IMR-90 (cell line): ENCODE data around the gene PMM2. TPM values are rescaled to one million over a fixed set of nuclear protein-coding genes. Genes with fewer than 3 reads are reported as not detected.

Source experiments
- ATAC-seq: fragments of 200-7000 bp; cut with Tn5 transposase; 2 replicates; pipeline ENCODE4 v1.9.1; 2020; ENCODE audit warnings: low read depth, mild to moderate bottlenecking, moderate library complexity
- BruUV-seq: library from RNA; stranded (reverse); fragments of 400-500 nt; replicated peaks from 2 replicates; lab custom pipeline; 2021; lab: Mats Ljungman, UMichigan
- CTCF ChIA-PET: fragments of 300-600 bp; formaldehyde crosslinking; extraction: SDS; loops from one replicate; lab custom pipeline; 2021; ENCODE audit warnings: antibody characterized with exemption; lab: Yijun Ruan, JAX
- POLR2A ChIA-PET: fragments of 300-600 bp; sonication (Branson Sonifier 250); formaldehyde crosslinking; loops from one replicate; lab custom pipeline; 2022; ENCODE audit warnings: antibody characterized with exemption; ENCODE audit not compliant: unreplicated experiment; lab: Charles Lee
- DNase-seq: peaks from one replicate; pipeline ENCODE4 v3.0.0; 2013
- H2AFZ ChIP-seq: replicated peaks from 2 replicates; pipeline ENCODE3; 2013; ENCODE audit warnings: low read length, mild to moderate bottlenecking; ENCODE audit not compliant: poor library complexity
- H2AK5ac ChIP-seq: 2 replicates; pipeline ENCODE4 v1.6.1; 2013; ENCODE audit warnings: low read depth, low read length, inconsistent platforms
- H2AK9ac ChIP-seq: replicated peaks from 2 replicates; pipeline ENCODE3; 2013; ENCODE audit warnings: mild to moderate bottlenecking, low read depth, low read length, moderate library complexity; ENCODE audit not compliant: poor library complexity
- H2BK120ac ChIP-seq: 2 replicates; pipeline ENCODE4 v1.6.1; 2013; ENCODE audit warnings: low read depth, low read length, inconsistent platforms
- H2BK15ac ChIP-seq: 3 replicates; pipeline ENCODE4 v1.6.1; 2013; ENCODE audit warnings: low read depth, low read length, inconsistent platforms
- H2BK20ac ChIP-seq: 2 replicates; pipeline ENCODE4 v1.6.1; 2013; ENCODE audit warnings: low read depth, mild to moderate bottlenecking, inconsistent platforms, low read length, moderate library complexity
- H2BK5ac ChIP-seq: 2 replicates; pipeline ENCODE4 v1.6.1; 2013; ENCODE audit warnings: mild to moderate bottlenecking, low read depth, low read length, inconsistent platforms; ENCODE audit not compliant: poor library complexity, severe bottlenecking
- H3K14ac ChIP-seq: replicated peaks from 2 replicates; pipeline ENCODE4 v1.6.1; 2013; ENCODE audit warnings: low read depth, low read length, inconsistent platforms
- H3K18ac ChIP-seq: 2 replicates; pipeline ENCODE4 v1.6.1; 2013; ENCODE audit warnings: low read depth, low read length, control low read depth
- H3K23ac ChIP-seq: 2 replicates; pipeline ENCODE4 v1.6.1; 2013; ENCODE audit warnings: low read depth, low read length, inconsistent platforms
- H3K27ac ChIP-seq: 2 replicates; pipeline ENCODE4 v1.5.1; 2013; ENCODE audit warnings: mild to moderate bottlenecking, control low read depth, low read length; ENCODE audit not compliant: insufficient read depth
- H3K27me3 ChIP-seq: 2 replicates; pipeline ENCODE4 v1.6.1; 2013; ENCODE audit warnings: low read length; ENCODE audit not compliant: control insufficient read depth, insufficient read depth
- H3K36me3 ChIP-seq: 2 replicates; pipeline ENCODE4 v1.6.1; 2013; ENCODE audit warnings: low read length, mixed read lengths; ENCODE audit not compliant: control insufficient read depth, insufficient read depth
- H3K4ac ChIP-seq: 2 replicates; pipeline ENCODE4 v1.6.1; 2013; ENCODE audit warnings: low read depth, low read length, inconsistent platforms
- H3K4me1 ChIP-seq: 2 replicates; pipeline ENCODE4 v1.6.1; 2013; ENCODE audit warnings: low read length, mixed read lengths; ENCODE audit not compliant: control insufficient read depth, insufficient read depth
- H3K4me2 ChIP-seq: 2 replicates; pipeline ENCODE4 v1.6.1; 2013; ENCODE audit warnings: low read depth, mild to moderate bottlenecking, control low read depth, low read length, moderate library complexity
- H3K4me3 ChIP-seq: 2 replicates; pipeline ENCODE4 v1.5.1; 2013; ENCODE audit warnings: low read depth, mild to moderate bottlenecking, control low read depth, low read length, moderate library complexity; ENCODE audit not compliant: insufficient read depth
- H3K56ac ChIP-seq: 2 replicates; pipeline ENCODE4 v1.6.1; 2013; ENCODE audit warnings: low read length, inconsistent platforms; ENCODE audit not compliant: insufficient read depth; ENCODE audit errors: extremely low read depth
- H3K79me1 ChIP-seq, 2 experiments: 2 replicates each; pipeline ENCODE4 v1.6.1; 2013; ENCODE audit warnings: low read length in 2 of 2, inconsistent platforms in 1 of 2, low read depth in 1 of 2
- H3K9ac ChIP-seq: 2 replicates; pipeline ENCODE4 v1.6.1; 2013; ENCODE audit warnings: low read depth, low read length, control low read depth
- H3K9me1 ChIP-seq: 2 replicates; pipeline ENCODE4 v1.6.1; 2013; ENCODE audit warnings: low read length, inconsistent platforms; ENCODE audit not compliant: insufficient read depth
- H3K9me3 ChIP-seq: 2 replicates; pipeline ENCODE4 v1.6.1; 2013; ENCODE audit warnings: low read length; ENCODE audit not compliant: control insufficient read depth, insufficient read depth
- H4K20me1 ChIP-seq: 2 replicates; pipeline ENCODE4 v1.6.1; 2013; ENCODE audit warnings: low read length, inconsistent platforms; ENCODE audit not compliant: insufficient read depth
- H4K5ac ChIP-seq: 2 replicates; pipeline ENCODE4 v1.6.1; 2013; ENCODE audit warnings: mild to moderate bottlenecking, low read depth, low read length, control low read depth
- H4K8ac ChIP-seq, 2 experiments: 2 replicates each; pipeline ENCODE4 v1.6.1; 2013; ENCODE audit warnings: low read depth in 2 of 2, low read length in 2 of 2, control low read depth in 1 of 2, inconsistent platforms in 1 of 2
- H4K91ac ChIP-seq: 2 replicates; pipeline ENCODE4 v1.6.1; 2013; ENCODE audit warnings: low read depth, low read length, inconsistent platforms; ENCODE audit not compliant: insufficient read depth
- BHLHE40 ChIP-seq: fragments of 150-350 bp; IDR thresholded peaks from 2 replicates; pipeline ENCODE4 v1.6.1; 2016; ENCODE audit warnings: mild to moderate bottlenecking, low read depth, low read length
- CEBPB ChIP-seq: IDR thresholded peaks from 2 replicates; pipeline ENCODE4 v1.6.1; 2012; ENCODE audit warnings: low read depth, low read length, improper control_type of control experiment
- CHD1 ChIP-seq: IDR thresholded peaks from 2 replicates; pipeline ENCODE4 v1.6.1; 2012; ENCODE audit warnings: low read depth, low read length, improper control_type of control experiment
- FOS ChIP-seq: fragments of 150-350 bp; IDR thresholded peaks from 2 replicates; pipeline ENCODE4 v1.6.1; 2016; ENCODE audit warnings: low read depth, low read length
- MAFK ChIP-seq: IDR thresholded peaks from 2 replicates; pipeline ENCODE4 v1.6.1; 2012; ENCODE audit warnings: low read depth, low read length, improper control_type of control experiment
- MXI1 ChIP-seq: IDR thresholded peaks from 2 replicates; pipeline ENCODE4 v1.6.1; 2012; ENCODE audit warnings: low read depth, mild to moderate bottlenecking, low read length, moderate library complexity, borderline replicate concordance
- NFE2L2 ChIP-seq: fragments of 150-350 bp; IDR thresholded peaks from 2 replicates; pipeline ENCODE4 v1.6.1; 2016; ENCODE audit warnings: low read depth, mild to moderate bottlenecking, low read length
- POLR2A ChIP-seq: IDR thresholded peaks from 2 replicates; pipeline ENCODE4 v1.6.1; 2012; ENCODE audit warnings: mild to moderate bottlenecking, low read depth, low read length
- RAD21 ChIP-seq: IDR thresholded peaks from 2 replicates; pipeline ENCODE4 v1.6.1; 2012; ENCODE audit warnings: low read length, improper control_type of control experiment
- RCOR1 ChIP-seq: IDR thresholded peaks from 2 replicates; pipeline ENCODE4 v1.6.1; 2012; ENCODE audit warnings: mild to moderate bottlenecking, low read length, improper control_type of control experiment; ENCODE audit not compliant: insufficient replicate concordance
- RFX5 ChIP-seq: IDR thresholded peaks from 2 replicates; pipeline ENCODE4 v1.8.0; 2012; ENCODE audit warnings: low read depth, mild to moderate bottlenecking, low read length, moderate library complexity
- WGBS, 2 experiments: methylation state at CpG; one replicate each; pipeline versions ENCODE4 v1.1.5 to v1.1.7; 2013; ENCODE audit warnings: missing lambda C conversion rate in 2 of 2; ENCODE audit not compliant: insufficient read length in 1 of 2; ENCODE audit errors: extremely low coverage in 2 of 2; 5-methylcytosine and 5-hydroxymethylcytosine counted together
- dilution Hi-C: fragments of 300-500 bp; cut with HindIII; formaldehyde crosslinking; loops from one replicate; pipeline ENCODE4 v1.14.3; 2018; ENCODE audit warnings: low sequenced_read_pairs; ENCODE audit not compliant: unreplicated experiment
- in situ Hi-C: fragments of 300-500 bp; cut with MboI; formaldehyde crosslinking; loops from 3 replicates; pipeline ENCODE4 v1.14.3; 2019; ENCODE audit warnings: low sequenced_read_pairs, inconsistent platforms, mixed read lengths
- intact Hi-C: fragments of 100-400 bp; cut with micrococcal nuclease; formaldehyde crosslinking; loops from 2 replicates; pipeline ENCODE4 v1.10.0; 2022
- polyA plus RNA-seq, 3 experiments: library from polyadenylated mRNA; depleted of rRNA; stranded (reverse); fragments of >200 nt; gene quantifications; 2 replicates each; pipeline ENCODE4 v1.2.3, GENCODE V29; 2012; ENCODE audit warnings: low replicate concordance in 1 of 3
- total RNA-seq: library from RNA; depleted of rRNA; stranded (reverse); fragments of >200 nt; gene quantifications from 2 replicates; pipeline ENCODE4 v1.2.3, GENCODE V29; 2012
- TF ChIP-seq, protein P1 (sequence below): fragments of 150-350 bp; IDR thresholded peaks from 2 replicates; pipeline ENCODE4 v1.6.1; 2017; ENCODE audit warnings: mild to moderate bottlenecking, antibody characterized with exemption, low read length, low read depth
- TF ChIP-seq, protein P2 (sequence below): fragments of 150-350 bp; IDR thresholded peaks from 2 replicates; pipeline ENCODE4 v1.6.1; 2016; ENCODE audit warnings: low read depth, mild to moderate bottlenecking, low read length, moderate library complexity, borderline replicate concordance
- TF ChIP-seq, protein P3 (sequence below): conservative IDR thresholded peaks from 2 replicates; pipeline ENCODE4 v1.5.1; 2012; ENCODE audit warnings: mild to moderate bottlenecking, low read depth, low read length, improper control_type of control experiment

The PMM2 gene
- total and polyA plus RNA-seq, 2 of the 4 experiments (the other 2 are of a cell fraction) = 25.8 to 38.9 TPM

DNA sequence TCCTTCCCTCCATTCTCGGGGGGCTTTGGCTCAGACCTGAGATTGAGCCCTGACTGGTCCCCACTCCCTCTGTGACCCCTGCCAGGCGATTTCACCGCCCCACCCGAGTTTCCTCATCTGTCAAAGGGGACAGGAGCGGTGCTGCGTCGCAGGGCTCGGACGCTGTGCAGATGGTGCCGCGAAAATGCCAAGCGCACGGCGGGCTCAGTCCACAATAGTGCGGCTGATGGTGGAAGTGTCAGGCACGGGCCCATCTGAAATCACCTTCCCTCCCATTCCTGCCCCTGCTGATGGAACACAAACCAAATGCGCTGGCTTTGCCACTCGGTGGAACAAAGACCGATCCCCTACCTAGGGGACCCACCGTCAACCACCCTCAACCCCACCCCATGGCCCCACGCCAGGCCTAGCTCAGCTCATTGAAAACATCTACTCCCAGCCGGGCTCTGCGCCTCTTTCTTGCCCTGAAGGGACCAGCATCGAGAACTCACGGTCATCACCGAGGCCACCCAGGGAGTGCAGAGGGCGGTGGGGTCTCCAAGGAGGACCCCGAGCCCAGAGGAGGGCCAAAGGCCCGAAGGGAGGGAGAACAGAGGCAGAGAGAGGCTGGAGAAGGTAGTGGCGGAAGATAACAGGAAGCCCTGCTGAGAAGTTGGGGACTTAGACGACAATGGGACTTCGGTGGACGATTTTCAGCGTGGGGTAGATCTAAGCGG, 69.7 kb downstream of the PMM2 start:
- H3K23ac ChIP-seq = peak overlapping the region; percentile 97
- ChIA-PET POLR2A (interaction anchor here (0.6 kb wide), 1 partner anchor 104 kb away, joined by 4 read pairs; no protein-coding TSS in a partner anchor), CTCF (interaction anchor here (1.7 kb wide), 1 partner anchor 141 kb away, joined by 6 read pairs; no protein-coding TSS in a partner anchor)
- H3K36me3 ChIP-seq = peaks cover 4% of the 10 kb centered on the region
- peak overlapping the region; percentile 95 for H3K4ac ChIP-seq
- H2BK5ac ChIP-seq = peak overlapping the region; percentile 66
- peaks cover 51% of the 10 kb centered on the region for H4K20me1 ChIP-seq
- no peak for DNase-seq
- peak overlapping the region; percentile 58 for H3K18ac ChIP-seq
- 1% methylated on average over 14 of the region's 35 CpGs; no CpG with 5 or more reads in 1 of the 2 experiments for WGBS, 2 experiments
- H3K9me3 ChIP-seq = no peaks in the 10 kb centered on the region
- peaks cover 11% of the 10 kb centered on the region for H3K9me1 ChIP-seq
- peak overlapping the region; percentile 88 for H2AK5ac ChIP-seq
- dilution Hi-C loops = no loop called here
- H3K4me1 ChIP-seq = peaks cover 19% of the 10 kb centered on the region
- no TSS peak for BruUV-seq
- in situ Hi-C loops = no loop called here
- H4K91ac ChIP-seq = peak overlapping the region; percentile 85
- H2AFZ ChIP-seq = peak overlapping the region; percentile 92
- peak overlapping the region; percentile 51 for H4K5ac ChIP-seq
- peaks cover 5 to 63% of the 10 kb centered on the region in 2 experiments for H3K79me1 ChIP-seq
- H3K14ac ChIP-seq = peak overlapping the region; percentile 93
- H2BK20ac ChIP-seq = no peak overlapping the region
- H2BK15ac ChIP-seq = peak overlapping the region; percentile 72; the same call in 2 of the 3 replicates
- H2BK120ac ChIP-seq = peak overlapping the region; percentile 65
- intact Hi-C loops = loop anchor here (5.0 kb wide), 1 partner anchor 70 kb away; the partner anchor contains the start of genes PMM2 and TMEM186
- H3K4me2 ChIP-seq = peak overlapping the region; percentile 91
- peak overlapping the region; percentile 98 for H2AK9ac ChIP-seq
- peak overlapping the region; percentile 71 for H3K4me3 ChIP-seq
- ATAC-seq = no peak
- H4K8ac ChIP-seq = peak overlapping the region; percentile 73 to 95
- peak overlapping the region; percentile 91 for H3K56ac ChIP-seq
- no peaks in the 10 kb centered on the region for H3K27me3 ChIP-seq
- peak overlapping the region; percentile 92 for H3K9ac ChIP-seq
- H3K27ac ChIP-seq = peak overlapping the region; percentile 90
- TF ChIP-seq RAD21 (no peak), NFE2L2 (no peak), CEBPB (no peak), CHD1 (no peak), RCOR1 (no peak), BHLHE40 (no peak), RFX5 (no peak), FOS (no peak), MXI1 (no peak), POLR2A (no peak), MAFK (no peak)
- TF ChIP-seq, protein P1, sequence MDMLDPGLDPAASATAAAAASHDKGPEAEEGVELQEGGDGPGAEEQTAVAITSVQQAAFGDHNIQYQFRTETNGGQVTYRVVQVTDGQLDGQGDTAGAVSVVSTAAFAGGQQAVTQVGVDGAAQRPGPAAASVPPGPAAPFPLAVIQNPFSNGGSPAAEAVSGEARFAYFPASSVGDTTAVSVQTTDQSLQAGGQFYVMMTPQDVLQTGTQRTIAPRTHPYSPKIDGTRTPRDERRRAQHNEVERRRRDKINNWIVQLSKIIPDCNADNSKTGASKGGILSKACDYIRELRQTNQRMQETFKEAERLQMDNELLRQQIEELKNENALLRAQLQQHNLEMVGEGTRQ = no peak
- TF ChIP-seq, protein P2, sequence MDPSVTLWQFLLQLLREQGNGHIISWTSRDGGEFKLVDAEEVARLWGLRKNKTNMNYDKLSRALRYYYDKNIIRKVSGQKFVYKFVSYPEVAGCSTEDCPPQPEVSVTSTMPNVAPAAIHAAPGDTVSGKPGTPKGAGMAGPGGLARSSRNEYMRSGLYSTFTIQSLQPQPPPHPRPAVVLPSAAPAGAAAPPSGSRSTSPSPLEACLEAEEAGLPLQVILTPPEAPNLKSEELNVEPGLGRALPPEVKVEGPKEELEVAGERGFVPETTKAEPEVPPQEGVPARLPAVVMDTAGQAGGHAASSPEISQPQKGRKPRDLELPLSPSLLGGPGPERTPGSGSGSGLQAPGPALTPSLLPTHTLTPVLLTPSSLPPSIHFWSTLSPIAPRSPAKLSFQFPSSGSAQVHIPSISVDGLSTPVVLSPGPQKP = no peak
- TF ChIP-seq, protein P3, sequence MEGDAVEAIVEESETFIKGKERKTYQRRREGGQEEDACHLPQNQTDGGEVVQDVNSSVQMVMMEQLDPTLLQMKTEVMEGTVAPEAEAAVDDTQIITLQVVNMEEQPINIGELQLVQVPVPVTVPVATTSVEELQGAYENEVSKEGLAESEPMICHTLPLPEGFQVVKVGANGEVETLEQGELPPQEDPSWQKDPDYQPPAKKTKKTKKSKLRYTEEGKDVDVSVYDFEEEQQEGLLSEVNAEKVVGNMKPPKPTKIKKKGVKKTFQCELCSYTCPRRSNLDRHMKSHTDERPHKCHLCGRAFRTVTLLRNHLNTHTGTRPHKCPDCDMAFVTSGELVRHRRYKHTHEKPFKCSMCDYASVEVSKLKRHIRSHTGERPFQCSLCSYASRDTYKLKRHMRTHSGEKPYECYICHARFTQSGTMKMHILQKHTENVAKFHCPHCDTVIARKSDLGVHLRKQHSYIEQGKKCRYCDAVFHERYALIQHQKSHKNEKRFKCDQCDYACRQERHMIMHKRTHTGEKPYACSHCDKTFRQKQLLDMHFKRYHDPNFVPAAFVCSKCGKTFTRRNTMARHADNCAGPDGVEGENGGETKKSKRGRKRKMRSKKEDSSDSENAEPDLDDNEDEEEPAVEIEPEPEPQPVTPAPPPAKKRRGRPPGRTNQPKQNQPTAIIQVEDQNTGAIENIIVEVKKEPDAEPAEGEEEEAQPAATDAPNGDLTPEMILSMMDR = no peak
